ELF-1 (cell line): ENCODE results near the gene COL4A2.
A peak's percentile ranks its signal among the peaks of the same experiment; 100 is the strongest.

Source experiments
- DNase-seq: peaks from one replicate; pipeline ENCODE4 v3.0.0-alpha.2; 2016; ENCODE audit warnings: low read depth, low spot score

COL4A2 gene

GRCh38 chr13:110306960-110307766, at the start of gene COL4A2, which contains the start of gene COL4A1:
Gene COL4A2, plus strand, starts transcription at chr13:110307284. Its CDS starts 620 bp downstream, at chr13:110307904.
Gene COL4A1, minus strand, starts transcription at chr13:110307157. Its CDS starts 130 bp downstream, at chr13:110307027.
- peak; percentile 74 for DNase-seq

- DNase-seq = no peak
Measured at GRCh38 chr13:110257408-110257807, 49.7 kb upstream of the COL4A2 start.

- no peak for DNase-seq
Measured at GRCh38 chr13:110258876-110259631, 48.0 kb upstream of the COL4A2 start.

- no peak for DNase-seq
Measured at GRCh38 chr13:110259651-110260050, 47.4 kb upstream of the COL4A2 start.

GRCh38 chr13:110261166-110262081, 45.7 kb upstream of the COL4A2 start:
- no peak for DNase-seq

GRCh38 chr13:110262082-110262436, 45.0 kb upstream of the COL4A2 start:
- DNase-seq = no peak

- DNase-seq = no peak
Measured at GRCh38 chr13:110262508-110263291, 44.4 kb upstream of the COL4A2 start.

- DNase-seq = no peak
Measured at GRCh38 chr13:110263404-110263803, 43.7 kb upstream of the COL4A2 start.

- no peak for DNase-seq
Measured at GRCh38 chr13:110263888-110264287, 43.2 kb upstream of the COL4A2 start.

GRCh38 chr13:110264685-110265275, 42.3 kb upstream of the COL4A2 start:
- DNase-seq = no peak

GRCh38 chr13:110265341-110265681, 41.8 kb upstream of the COL4A2 start:
- no peak for DNase-seq

- no peak for DNase-seq
Measured at GRCh38 chr13:110265682-110266430, 41.2 kb upstream of the COL4A2 start.

GRCh38 chr13:110266431-110266809, 40.7 kb upstream of the COL4A2 start:
- no peak for DNase-seq

GRCh38 chr13:110266983-110267382, 40.1 kb upstream of the COL4A2 start:
- no peak for DNase-seq

- DNase-seq = no peak
Measured at GRCh38 chr13:110268061-110268460, 39.0 kb upstream of the COL4A2 start.

- DNase-seq = no peak
Measured at GRCh38 chr13:110268576-110269185, 38.4 kb upstream of the COL4A2 start.

GRCh38 chr13:110269509-110270185, 37.4 kb upstream of the COL4A2 start:
- no peak for DNase-seq

GRCh38 chr13:110270507-110270906, 36.6 kb upstream of the COL4A2 start:
- DNase-seq = no peak

- DNase-seq = no peak
Measured at GRCh38 chr13:110271313-110271712, 35.8 kb upstream of the COL4A2 start.
